HUDEP-2 (cell line): ENCODE results near the gene PLPPR5.

ENCODE experiments used
- DNase-seq, 76 experiments: peaks; one replicate each; lab custom pipeline; 2025; ENCODE audit not compliant: unreplicated experiment in 76 of 76; lab: John Stamatoyannopoulos, UW

The PLPPR5 gene

DNA sequence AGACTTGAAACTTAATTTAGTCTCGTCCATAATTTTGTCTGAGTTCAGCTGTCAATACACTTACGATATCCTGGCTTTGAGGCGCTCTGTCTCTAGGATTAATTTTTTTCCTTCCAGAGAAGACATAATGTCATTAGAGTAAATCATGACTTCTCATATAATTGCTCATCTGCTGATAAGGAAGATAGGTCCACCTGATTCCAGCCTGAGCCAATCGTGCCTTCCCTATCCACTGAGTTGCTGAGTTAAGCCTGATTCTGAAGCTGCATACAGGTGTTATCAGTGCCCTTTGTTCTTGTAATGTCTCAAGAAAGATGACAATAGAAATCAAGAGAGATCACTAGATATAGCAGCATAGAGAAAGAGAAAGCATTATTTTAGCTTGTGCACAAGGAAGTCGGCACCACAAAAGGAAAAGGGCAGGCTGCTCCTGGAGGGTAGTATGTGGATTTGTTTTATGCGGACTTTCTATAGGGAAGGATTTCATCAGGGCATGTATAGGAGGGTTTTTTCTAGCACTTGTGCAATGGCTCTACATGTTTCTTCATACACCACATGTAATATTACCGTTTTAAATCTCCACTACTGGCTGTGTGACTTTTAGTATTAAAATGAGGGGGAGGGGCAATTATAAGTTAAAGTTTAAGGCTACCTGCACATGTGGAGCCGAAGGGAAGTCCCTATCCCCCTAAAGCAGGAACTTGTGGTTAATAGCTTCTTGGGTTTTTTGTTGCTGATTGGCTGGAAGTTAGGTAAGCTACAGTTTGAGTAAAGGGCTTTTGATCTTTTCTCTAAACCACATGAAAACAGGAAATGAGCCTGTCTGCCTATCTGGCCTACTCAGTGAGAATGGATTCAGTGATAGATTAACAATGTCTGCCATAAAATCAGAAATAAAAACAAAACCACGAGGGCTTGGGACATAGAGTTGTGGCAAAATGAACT, 133.4 kb downstream of the PLPPR5 start:
- peak in 1 of 76 experiments; percentile 0 for DNase-seq

DNA sequence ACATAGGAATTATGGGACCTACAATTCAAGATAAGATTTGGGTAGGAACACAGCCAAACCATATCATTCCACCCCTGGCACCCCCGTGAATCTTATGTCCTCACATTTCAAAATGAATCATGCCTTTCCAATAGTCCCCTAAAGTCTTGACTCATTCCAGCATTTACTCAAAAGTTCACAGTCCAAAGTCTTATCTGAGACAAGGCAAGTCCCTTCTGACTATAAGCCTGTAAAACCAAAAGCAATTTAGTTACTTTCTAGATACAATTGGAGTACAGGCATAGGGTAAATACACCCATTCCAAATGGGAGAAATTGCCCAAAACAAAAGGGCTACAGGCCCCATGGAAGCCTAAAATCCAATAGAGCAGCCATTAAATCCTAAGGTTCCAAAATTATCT, 138.9 kb downstream of the PLPPR5 start:
- no peak for DNase-seq

DNA sequence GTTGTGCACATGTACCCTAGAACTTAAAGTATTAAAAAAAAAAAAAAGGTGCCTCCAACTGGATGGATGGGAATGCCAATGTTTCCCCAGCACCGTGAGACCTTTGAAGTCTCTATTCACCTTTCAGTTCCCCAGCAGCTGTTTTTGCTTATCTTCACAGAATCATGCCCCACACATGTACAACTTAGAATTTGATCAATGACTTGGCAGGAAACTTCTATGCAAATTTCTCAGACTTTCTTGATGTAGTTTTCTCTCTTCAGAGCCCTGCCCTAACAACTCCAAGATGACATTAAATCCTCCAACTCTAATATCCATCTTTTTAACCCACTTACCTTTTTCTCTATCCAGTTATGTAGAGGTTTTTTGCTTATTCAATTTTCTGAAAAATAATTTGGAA, 144.3 kb downstream of the PLPPR5 start:
- no peak for DNase-seq

- no peak for DNase-seq
Observed at GRCh38 chr1:98854137-98854536, 150.5 kb downstream of the PLPPR5 start.

GRCh38 chr1:98849969-98850636, 154.6 kb downstream of the PLPPR5 start:
- no peak for DNase-seq

GRCh38 chr1:98842241-98842640, 162.4 kb downstream of the PLPPR5 start:
- DNase-seq = no peak
